Osteocyte (in vitro differentiated cells): ENCODE results near the gene EPB41L2. TPM values are rescaled to one million over a fixed set of nuclear protein-coding genes. Genes with fewer than 3 reads are reported as not detected.

Experiments used
- DNase-seq: peaks from one replicate; pipeline ENCODE4 v3.0.0; 2021; ENCODE audit warnings: mixed read lengths; ENCODE audit not compliant: unreplicated experiment; ENCODE audit errors: extremely low spot score
- H3K27ac Mint-ChIP-seq: one replicate; pipeline ENCODE4 v1.8.0; 2021; ENCODE audit warnings: mild to moderate bottlenecking, mixed read lengths; ENCODE audit not compliant: unreplicated experiment
- H3K27me3 Mint-ChIP-seq: one replicate; pipeline ENCODE4 v1.8.0; 2021; ENCODE audit warnings: mixed read lengths; ENCODE audit not compliant: unreplicated experiment
- H3K36me3 Mint-ChIP-seq: one replicate; pipeline ENCODE4 v1.8.0; 2021; ENCODE audit warnings: mixed read lengths; ENCODE audit not compliant: unreplicated experiment
- H3K4me1 Mint-ChIP-seq: one replicate; pipeline ENCODE4 v1.8.0; 2021; ENCODE audit warnings: mixed read lengths; ENCODE audit not compliant: unreplicated experiment
- H3K4me3 Mint-ChIP-seq: one replicate; pipeline ENCODE4 v1.8.0; 2021; ENCODE audit warnings: mild to moderate bottlenecking, moderate library complexity, mixed read lengths; ENCODE audit not compliant: unreplicated experiment
- H3K9me3 Mint-ChIP-seq: one replicate; pipeline ENCODE4 v1.8.0; 2021; ENCODE audit warnings: mixed read lengths; ENCODE audit not compliant: unreplicated experiment
- CTCF ChIP-seq: fragments of 200-600 bp; sonication (generic); IDR thresholded peaks from 2 replicates; pipeline ENCODE4 v1.5.0; 2021; ENCODE audit warnings: antibody characterized with exemption, mild to moderate bottlenecking, moderate library complexity
- total RNA-seq: library from RNA; stranded (reverse); gene quantifications from 2 replicates; pipeline ENCODE4 v1.2.1, GENCODE V29; 2021

EPB41L2 gene
- total RNA-seq, 1 donor from 2014 or later, result 65.3 TPM

GRCh38 chr6:131001111-131001736 is 61.8 kb downstream of the EPB41L2 start:
- Mint-ChIP-seq H3K27ac (no peak overlapping the region), H3K4me3 (no peak overlapping the region), H3K9me3 (no peaks in the 10 kb centered on the region), H3K4me1 (peaks cover 50% of the 10 kb centered on the region), H3K36me3 (no peaks in the 10 kb centered on the region), H3K27me3 (no peaks in the 10 kb centered on the region)
- TF ChIP-seq CTCF, result no peak
- no peak for DNase-seq

- no peak for TF ChIP-seq CTCF
- Mint-ChIP-seq H3K9me3 (no peaks in the 10 kb centered on the region), H3K36me3 (no peaks in the 10 kb centered on the region), H3K4me3 (no peak overlapping the region), H3K27ac (no peak overlapping the region), H3K4me1 (peaks cover 56% of the 10 kb centered on the region), H3K27me3 (no peaks in the 10 kb centered on the region)
- no peak for DNase-seq
These were observed 62.5 kb downstream of the EPB41L2 start for GRCh38 chr6:131000544-131000943.

GRCh38 chr6:130997061-130997753 is 65.8 kb downstream of the EPB41L2 start:
- no peaks in the 10 kb centered on the region for H3K36me3 Mint-ChIP-seq
- H3K27me3 Mint-ChIP-seq, result no peaks in the 10 kb centered on the region
- no peak for TF ChIP-seq CTCF
- no peak overlapping the region for H3K4me3 Mint-ChIP-seq
- H3K9me3 Mint-ChIP-seq, result no peaks in the 10 kb centered on the region
- DNase-seq, result no peak
- peaks cover 35% of the 10 kb centered on the region for H3K4me1 Mint-ChIP-seq
- H3K27ac Mint-ChIP-seq, result peak overlapping the region; percentile 67

- H3K36me3 Mint-ChIP-seq, result no peaks in the 10 kb centered on the region
- no peaks in the 10 kb centered on the region for H3K9me3 Mint-ChIP-seq
- H3K4me1 Mint-ChIP-seq, result peaks cover 34% of the 10 kb centered on the region
- no peak for TF ChIP-seq CTCF
- no peak overlapping the region for H3K4me3 Mint-ChIP-seq
- H3K27ac Mint-ChIP-seq, result peak overlapping the region; percentile 67
- H3K27me3 Mint-ChIP-seq, result no peaks in the 10 kb centered on the region
- no peak for DNase-seq
These were observed 66.4 kb downstream of the EPB41L2 start for GRCh38 chr6:130996635-130997034.

GRCh38 chr6:130995783-130996447 is 67.1 kb downstream of the EPB41L2 start:
- Mint-ChIP-seq H3K36me3 (no peaks in the 10 kb centered on the region), H3K27me3 (no peaks in the 10 kb centered on the region), H3K27ac (peak overlapping the region; percentile 31), H3K4me3 (no peak overlapping the region), H3K4me1 (peaks cover 38% of the 10 kb centered on the region), H3K9me3 (peaks cover 5% of the 10 kb centered on the region)
- no peak for TF ChIP-seq CTCF
- no peak for DNase-seq
